ENCODE results near the gene DSP.

The DSP gene

DNA sequence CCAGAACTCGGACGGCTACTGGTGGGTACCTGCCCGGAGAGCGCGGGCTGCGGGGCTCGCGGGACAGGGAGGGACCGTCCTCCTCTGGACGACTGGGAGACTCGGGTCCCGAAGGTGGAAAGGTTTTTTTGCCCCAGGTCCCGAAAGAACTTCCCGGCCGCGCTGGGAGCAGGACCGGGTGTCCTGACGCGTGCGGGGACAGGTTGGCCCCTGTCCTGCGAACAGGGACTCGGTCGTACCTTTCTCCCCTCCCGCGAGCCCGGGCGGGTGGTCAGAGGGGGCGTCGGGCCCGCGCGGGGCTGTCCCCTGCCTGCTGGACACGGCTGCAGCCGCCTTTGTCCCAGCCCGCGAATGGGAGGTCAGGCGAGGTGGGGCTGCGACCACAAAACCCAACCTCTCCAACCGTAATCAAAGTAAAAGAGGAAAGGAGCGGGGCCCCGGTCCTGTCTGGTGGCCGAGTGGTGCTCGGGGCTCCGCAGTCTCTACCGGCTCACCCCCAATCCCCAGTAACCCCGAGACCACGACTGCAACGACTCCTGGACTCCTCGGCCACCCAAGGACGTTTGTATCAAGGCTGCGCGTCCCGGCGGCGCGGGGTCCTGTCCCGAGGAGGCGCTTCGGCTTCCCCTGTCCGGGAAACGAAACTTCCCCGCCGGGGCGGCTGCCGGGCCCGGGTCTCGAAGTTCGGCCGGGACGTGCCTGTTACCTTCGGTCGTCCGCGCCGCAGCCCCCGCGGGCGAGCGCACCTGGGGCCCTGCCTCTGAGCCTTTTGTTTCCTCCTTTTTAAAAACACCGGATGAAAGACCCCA is 798 bp downstream of the DSP start:
- Histone ChIP-seq H3K27ac (ENCODE audit: low read length) (no peak overlapping the region), H3K4me3 (ENCODE audit: low read depth in 1 of 2, low read length in 2 of 2) (no peak overlapping the region), H2AFZ (ENCODE audit: low read depth, low read length) (no peak overlapping the region), H3K79me2 (ENCODE audit: insufficient read depth, low read length) (no peaks in the 10 kb centered on the region), H3K9ac (ENCODE audit: low read depth, low read length) (no peak overlapping the region), H4K20me1 (ENCODE audit: insufficient read depth, low read length) (no peaks in the 10 kb centered on the region), H3K36me3 (ENCODE audit: insufficient read depth, low read length) (no peaks in the 10 kb centered on the region), H3K4me1 (ENCODE audit: insufficient read depth, low read length) (no peaks in the 10 kb centered on the region), H3K27me3 (ENCODE audit: insufficient read depth, low read length, poor library complexity) (peaks cover 25% of the 10 kb centered on the region), H3K4me2 (ENCODE audit: insufficient read depth, low read length) (no peak overlapping the region), H3K9me3 (ENCODE audit: insufficient read depth, low read length, severe bottlenecking) (no peaks in the 10 kb centered on the region)
- ATAC-seq (ENCODE audit: insufficient read depth, low read depth) (no peak), DNase-seq (no peak)
- TF ChIP-seq CTCF (IDR thresholded peaks at IDR 0.05; ENCODE audit: borderline replicate concordance, extremely low read depth, low read length, poor library complexity, severe bottlenecking) (no peak), EZH2 (IDR thresholded peaks at IDR 0.05; ENCODE audit: borderline replicate concordance, low read depth, low read length, severe bottlenecking) (no peak)

DNA sequence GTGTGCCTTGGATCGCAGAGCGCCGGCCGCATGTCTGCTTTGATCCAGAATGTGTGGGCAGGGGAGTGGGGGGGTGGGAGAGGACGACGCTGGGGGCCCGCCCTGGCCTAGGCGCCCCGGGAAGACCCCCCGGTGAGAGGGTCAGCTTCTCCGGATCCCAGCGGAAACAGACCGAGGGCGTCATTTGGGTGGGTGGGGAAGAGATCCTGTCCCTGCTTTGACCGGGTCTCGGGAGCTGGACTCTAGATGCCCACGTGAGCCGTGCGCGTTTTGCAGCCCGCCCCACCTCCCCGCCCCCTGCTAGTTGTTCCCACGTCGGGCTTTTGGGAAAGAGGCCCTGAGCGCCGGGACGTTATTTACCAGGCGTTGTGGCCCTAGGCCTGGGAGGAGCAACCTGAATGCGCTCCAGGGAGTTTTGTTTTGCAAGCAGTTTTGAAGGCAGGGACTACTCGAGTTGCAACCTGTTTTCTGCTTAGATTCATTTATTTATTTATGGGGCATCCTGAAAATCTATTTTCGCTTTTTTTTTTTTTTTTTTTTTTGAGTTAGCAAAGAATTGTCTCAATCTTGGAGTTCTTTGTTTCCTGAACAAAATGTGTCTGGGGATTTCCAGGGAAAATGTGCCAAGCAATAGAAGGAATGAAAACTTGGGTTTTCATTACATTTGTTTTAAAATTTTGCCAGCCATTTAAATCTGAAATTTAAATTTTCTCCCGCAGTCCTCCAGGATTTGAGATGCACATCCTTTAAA is 1.6 kb downstream of the DSP start:
- no peak overlapping the region for H2AFZ ChIP-seq (ENCODE audit: low read depth, low read length)
- DNase-seq (no peak), ATAC-seq (ENCODE audit: insufficient read depth, low read depth) (no peak)
- no peaks in the 10 kb centered on the region for H3K4me1 ChIP-seq (ENCODE audit: insufficient read depth, low read length)
- no peak overlapping the region for H3K27ac ChIP-seq (ENCODE audit: low read length)
- H3K4me3 ChIP-seq (ENCODE audit: low read depth in 1 of 2, low read length in 2 of 2): no peak overlapping the region
- H3K9ac ChIP-seq (ENCODE audit: low read depth, low read length): no peak overlapping the region
- H3K36me3 ChIP-seq (ENCODE audit: insufficient read depth, low read length): no peaks in the 10 kb centered on the region
- peaks cover 26% of the 10 kb centered on the region for H3K27me3 ChIP-seq (ENCODE audit: insufficient read depth, low read length, poor library complexity)
- no peaks in the 10 kb centered on the region for H3K79me2 ChIP-seq (ENCODE audit: insufficient read depth, low read length)
- no peaks in the 10 kb centered on the region for H3K9me3 ChIP-seq (ENCODE audit: insufficient read depth, low read length, severe bottlenecking)
- TF ChIP-seq EZH2 (IDR thresholded peaks at IDR 0.05; ENCODE audit: borderline replicate concordance, low read depth, low read length, severe bottlenecking) (no peak), CTCF (IDR thresholded peaks at IDR 0.05; ENCODE audit: borderline replicate concordance, extremely low read depth, low read length, poor library complexity, severe bottlenecking) (no peak)
- H3K4me2 ChIP-seq (ENCODE audit: insufficient read depth, low read length): no peak overlapping the region
- H4K20me1 ChIP-seq (ENCODE audit: insufficient read depth, low read length): no peaks in the 10 kb centered on the region

DNA sequence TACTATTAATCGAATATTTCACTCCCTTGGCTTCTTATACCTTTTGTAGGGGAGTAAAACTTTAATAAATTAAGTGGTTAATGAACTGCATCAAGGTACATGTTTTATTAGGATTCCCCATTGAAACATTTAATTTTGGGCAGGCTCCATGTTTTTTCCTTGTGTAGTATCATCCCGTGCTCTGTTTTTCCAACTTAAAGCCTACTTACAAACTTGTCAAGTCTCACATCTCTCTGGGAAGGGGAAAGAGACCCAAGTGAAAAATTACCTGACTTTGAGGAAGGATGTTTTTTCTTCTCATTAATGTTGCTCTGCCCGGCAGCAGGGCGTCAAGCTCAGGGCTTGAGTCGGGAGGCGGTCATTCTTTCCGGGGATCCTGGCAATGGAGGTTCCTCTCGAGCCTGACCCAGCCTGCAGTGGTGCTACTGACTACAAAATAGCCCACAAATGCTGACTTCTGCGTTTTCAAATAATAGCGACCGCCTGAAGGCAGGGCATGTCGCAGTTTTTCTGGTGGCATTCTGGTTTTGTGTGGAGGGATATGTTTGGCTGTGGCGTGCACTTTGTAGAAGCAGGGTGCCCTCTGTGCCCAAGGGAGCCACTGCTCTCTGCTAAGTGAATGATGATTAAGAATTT is 2.4 kb downstream of the DSP start:
- Histone ChIP-seq H3K79me2 (ENCODE audit: insufficient read depth, low read length) (no peaks in the 10 kb centered on the region), H3K36me3 (ENCODE audit: insufficient read depth, low read length) (no peaks in the 10 kb centered on the region), H3K27me3 (ENCODE audit: insufficient read depth, low read length, poor library complexity) (peaks cover 34% of the 10 kb centered on the region), H2AFZ (ENCODE audit: low read depth, low read length) (no peak overlapping the region), H3K4me1 (ENCODE audit: insufficient read depth, low read length) (no peaks in the 10 kb centered on the region), H3K4me2 (ENCODE audit: insufficient read depth, low read length) (no peak overlapping the region), H3K27ac (ENCODE audit: low read length) (no peak overlapping the region), H4K20me1 (ENCODE audit: insufficient read depth, low read length) (no peaks in the 10 kb centered on the region), H3K4me3 (ENCODE audit: low read depth in 1 of 2, low read length in 2 of 2) (no peak overlapping the region), H3K9ac (ENCODE audit: low read depth, low read length) (no peak overlapping the region), H3K9me3 (ENCODE audit: insufficient read depth, low read length, severe bottlenecking) (no peaks in the 10 kb centered on the region)
- ATAC-seq (ENCODE audit: insufficient read depth, low read depth) (no peak), DNase-seq (no peak)
- TF ChIP-seq CTCF (IDR thresholded peaks at IDR 0.05; ENCODE audit: borderline replicate concordance, extremely low read depth, low read length, poor library complexity, severe bottlenecking) (no peak), EZH2 (IDR thresholded peaks at IDR 0.05; ENCODE audit: borderline replicate concordance, low read depth, low read length, severe bottlenecking) (no peak)

Measured in DND-41 (cell line).